Neural cell (in vitro differentiated cells): ENCODE data around the gene TBC1D25.

Experiments
- EP300 ChIP-seq: fragments of 450-650 bp; conservative IDR thresholded peaks from 2 replicates; pipeline ENCODE4 v1.6.1; 2014; ENCODE audit warnings: antibody characterized with exemption, mild to moderate bottlenecking, moderate library complexity; ENCODE audit not compliant: poor library complexity, severe bottlenecking
- EZH2 ChIP-seq: fragments of 200-600, 300-800 bp; shearing (Covaris generic), sonication (generic); IDR thresholded peaks from 2 replicates; pipeline ENCODE4 v1.6.1; 2014; ENCODE audit warnings: antibody characterized with exemption, low read length, borderline replicate concordance, mild to moderate bottlenecking; ENCODE audit not compliant: insufficient read depth, poor library complexity, severe bottlenecking
- MXI1 ChIP-seq: fragments of 450-650 bp; conservative IDR thresholded peaks from 2 replicates; pipeline ENCODE4 v1.6.1; 2014; ENCODE audit warnings: antibody characterized with exemption, mild to moderate bottlenecking; ENCODE audit not compliant: poor library complexity, severe bottlenecking
- POLR2AphosphoS5 ChIP-seq: IDR thresholded peaks from 2 replicates; pipeline ENCODE4 v1.6.1; 2012
- RAD21 ChIP-seq: fragments of 450-650 bp; conservative IDR thresholded peaks from 2 replicates; pipeline ENCODE4 v1.6.1; 2014; ENCODE audit warnings: antibody characterized with exemption, mild to moderate bottlenecking, moderate library complexity
- TF ChIP-seq, protein P1 (sequence below): fragments of 450-650 bp; IDR thresholded peaks from 2 replicates; pipeline ENCODE4 v1.5.1; 2014; ENCODE audit warnings: antibody characterized with exemption, mild to moderate bottlenecking, moderate library complexity; ENCODE audit not compliant: poor library complexity, severe bottlenecking

DNA sequence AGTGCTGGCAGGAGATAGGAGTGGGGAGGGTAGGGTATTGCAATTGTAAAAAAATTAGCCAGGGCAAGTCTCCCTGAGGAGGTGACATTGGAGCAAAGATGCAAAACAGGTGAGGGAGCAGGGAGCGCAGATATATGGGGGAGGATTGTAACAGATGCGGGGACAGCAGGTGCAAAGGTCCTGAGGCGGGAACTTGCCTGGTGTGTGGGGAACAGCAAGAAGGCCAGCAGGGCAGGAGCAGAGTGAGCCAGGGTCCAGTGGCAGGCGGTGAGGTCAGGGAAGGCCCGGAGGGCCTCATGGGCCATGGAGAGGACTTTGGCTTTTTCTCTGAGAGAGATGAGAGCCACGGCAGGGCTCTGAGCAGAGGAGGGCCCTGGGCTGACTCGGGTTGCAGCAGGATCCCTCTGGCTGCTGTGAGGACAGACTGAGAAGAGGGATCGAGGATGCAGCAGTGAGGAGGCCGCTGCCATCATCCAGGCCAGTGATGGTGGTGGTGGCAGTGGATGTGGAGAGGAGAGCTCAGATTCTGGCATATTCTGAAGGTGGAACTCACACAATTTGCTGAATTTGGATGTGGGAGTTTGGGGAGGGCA lies 24.6 kb upstream of the TBC1D25 start:
- TF ChIP-seq POLR2AphosphoS5 (no peak), EZH2 (no peak), EP300 (no peak), MXI1 (no peak), RAD21 (no peak)
- TF ChIP-seq, protein P1, sequence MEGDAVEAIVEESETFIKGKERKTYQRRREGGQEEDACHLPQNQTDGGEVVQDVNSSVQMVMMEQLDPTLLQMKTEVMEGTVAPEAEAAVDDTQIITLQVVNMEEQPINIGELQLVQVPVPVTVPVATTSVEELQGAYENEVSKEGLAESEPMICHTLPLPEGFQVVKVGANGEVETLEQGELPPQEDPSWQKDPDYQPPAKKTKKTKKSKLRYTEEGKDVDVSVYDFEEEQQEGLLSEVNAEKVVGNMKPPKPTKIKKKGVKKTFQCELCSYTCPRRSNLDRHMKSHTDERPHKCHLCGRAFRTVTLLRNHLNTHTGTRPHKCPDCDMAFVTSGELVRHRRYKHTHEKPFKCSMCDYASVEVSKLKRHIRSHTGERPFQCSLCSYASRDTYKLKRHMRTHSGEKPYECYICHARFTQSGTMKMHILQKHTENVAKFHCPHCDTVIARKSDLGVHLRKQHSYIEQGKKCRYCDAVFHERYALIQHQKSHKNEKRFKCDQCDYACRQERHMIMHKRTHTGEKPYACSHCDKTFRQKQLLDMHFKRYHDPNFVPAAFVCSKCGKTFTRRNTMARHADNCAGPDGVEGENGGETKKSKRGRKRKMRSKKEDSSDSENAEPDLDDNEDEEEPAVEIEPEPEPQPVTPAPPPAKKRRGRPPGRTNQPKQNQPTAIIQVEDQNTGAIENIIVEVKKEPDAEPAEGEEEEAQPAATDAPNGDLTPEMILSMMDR, result no peak
